GM20431 (cell line): ENCODE measurements around the gene URB2.

Source experiments
- in situ Hi-C: fragments of 300-500 bp; cut with MseI, MboI; formaldehyde crosslinking; loops from one replicate; pipeline ENCODE4 v1.15.0; 2020; ENCODE audit warnings: low sequenced_read_pairs; ENCODE audit not compliant: unreplicated experiment

The URB2 gene

GRCh38 chr1:229642376-229642775 lies 16.3 kb downstream of the URB2 start:
- in situ Hi-C loops: no loop called here

GRCh38 chr1:229642970-229643369 lies 16.9 kb downstream of the URB2 start:
- in situ Hi-C loops: no loop called here

- in situ Hi-C loops: no loop called here
Observed at GRCh38 chr1:229643996-229644745, 18.1 kb downstream of the URB2 start.

- in situ Hi-C loops: no loop called here
Observed at GRCh38 chr1:229645324-229645993, 19.4 kb downstream of the URB2 start.

GRCh38 chr1:229648406-229648805 lies 22.4 kb downstream of the URB2 start:
- in situ Hi-C loops: no loop called here

- in situ Hi-C loops: loop anchor here (25.0 kb wide), 1 partner anchor 662 kb away; no protein-coding TSS in a partner anchor
Observed at GRCh38 chr1:229650045-229650444, 24.0 kb downstream of the URB2 start.

- in situ Hi-C loops: loop anchor here (25.0 kb wide), 1 partner anchor 661 kb away; no protein-coding TSS in a partner anchor
Observed at GRCh38 chr1:229651546-229651945, 25.5 kb downstream of the URB2 start.

GRCh38 chr1:229653420-229653819 lies 27.4 kb downstream of the URB2 start:
- in situ Hi-C loops: loop anchor here (25.0 kb wide), 1 partner anchor 659 kb away; no protein-coding TSS in a partner anchor

GRCh38 chr1:229655781-229656180 lies 29.7 kb downstream of the URB2 start:
- in situ Hi-C loops: loop anchor here (25.0 kb wide), 1 partner anchor 657 kb away; no protein-coding TSS in a partner anchor

- in situ Hi-C loops: loop anchor here (25.0 kb wide), 1 partner anchor 654 kb away; no protein-coding TSS in a partner anchor
Observed at GRCh38 chr1:229657993-229658755, 32.1 kb downstream of the URB2 start.

- in situ Hi-C loops: loop anchor here (25.0 kb wide), 1 partner anchor 651 kb away; no protein-coding TSS in a partner anchor
Observed at GRCh38 chr1:229661022-229661877, 35.2 kb downstream of the URB2 start.

- in situ Hi-C loops: loop anchor here (25.0 kb wide), 1 partner anchor 650 kb away; no protein-coding TSS in a partner anchor
Observed at GRCh38 chr1:229661897-229662296, 35.9 kb downstream of the URB2 start.

- in situ Hi-C loops: loop anchor here (25.0 kb wide), 1 partner anchor 648 kb away; no protein-coding TSS in a partner anchor
Observed at GRCh38 chr1:229664133-229664689, 38.2 kb downstream of the URB2 start.

GRCh38 chr1:229665912-229666558 lies 40.0 kb downstream of the URB2 start:
- in situ Hi-C loops: loop anchor here (25.0 kb wide), 1 partner anchor 646 kb away; no protein-coding TSS in a partner anchor

GRCh38 chr1:229666585-229666984 lies 40.5 kb downstream of the URB2 start:
- in situ Hi-C loops: loop anchor here (25.0 kb wide), 1 partner anchor 646 kb away; no protein-coding TSS in a partner anchor

- in situ Hi-C loops: loop anchor here (25.0 kb wide), 1 partner anchor 643 kb away; no protein-coding TSS in a partner anchor
Observed at GRCh38 chr1:229669333-229669732, 43.3 kb downstream of the URB2 start.

GRCh38 chr1:229671310-229671709 lies 45.3 kb downstream of the URB2 start:
- in situ Hi-C loops: loop anchor here (25.0 kb wide), 1 partner anchor 641 kb away; no protein-coding TSS in a partner anchor

GRCh38 chr1:229672246-229672645 lies 46.2 kb downstream of the URB2 start:
- in situ Hi-C loops: loop anchor here (25.0 kb wide), 1 partner anchor 640 kb away; no protein-coding TSS in a partner anchor
